Lower leg skin (tissue), 3 donors: Measurements from ENCODE around the gene TTLL5.

Source experiments
- CTCF ChIP-seq, 3 donors: fragments of 450-650 bp; IDR thresholded peaks; one replicate each; pipeline ENCODE4 v1.5.1; 2016; ENCODE audit warnings: antibody characterized with exemption in 3 of 3, mild to moderate bottlenecking in 3 of 3, moderate library complexity in 2 of 3
- POLR2A ChIP-seq, 2 donors: fragments of 450-650 bp; IDR thresholded peaks; one replicate each; pipeline ENCODE4 v1.6.1; 2016 to 2017; ENCODE audit warnings: antibody characterized with exemption in 2 of 2, mild to moderate bottlenecking in 1 of 2, moderate library complexity in 1 of 2

GRCh38 chr14:75910048-75910447 is 249.0 kb downstream of the TTLL5 start:
- TF ChIP-seq CTCF (IDR thresholded peaks at IDR 0.05) (no peak), POLR2A (IDR thresholded peaks at IDR 0.05) (no peak)
